Measurements from ENCODE around the gene NR4A1.

Gene NR4A1

DNA sequence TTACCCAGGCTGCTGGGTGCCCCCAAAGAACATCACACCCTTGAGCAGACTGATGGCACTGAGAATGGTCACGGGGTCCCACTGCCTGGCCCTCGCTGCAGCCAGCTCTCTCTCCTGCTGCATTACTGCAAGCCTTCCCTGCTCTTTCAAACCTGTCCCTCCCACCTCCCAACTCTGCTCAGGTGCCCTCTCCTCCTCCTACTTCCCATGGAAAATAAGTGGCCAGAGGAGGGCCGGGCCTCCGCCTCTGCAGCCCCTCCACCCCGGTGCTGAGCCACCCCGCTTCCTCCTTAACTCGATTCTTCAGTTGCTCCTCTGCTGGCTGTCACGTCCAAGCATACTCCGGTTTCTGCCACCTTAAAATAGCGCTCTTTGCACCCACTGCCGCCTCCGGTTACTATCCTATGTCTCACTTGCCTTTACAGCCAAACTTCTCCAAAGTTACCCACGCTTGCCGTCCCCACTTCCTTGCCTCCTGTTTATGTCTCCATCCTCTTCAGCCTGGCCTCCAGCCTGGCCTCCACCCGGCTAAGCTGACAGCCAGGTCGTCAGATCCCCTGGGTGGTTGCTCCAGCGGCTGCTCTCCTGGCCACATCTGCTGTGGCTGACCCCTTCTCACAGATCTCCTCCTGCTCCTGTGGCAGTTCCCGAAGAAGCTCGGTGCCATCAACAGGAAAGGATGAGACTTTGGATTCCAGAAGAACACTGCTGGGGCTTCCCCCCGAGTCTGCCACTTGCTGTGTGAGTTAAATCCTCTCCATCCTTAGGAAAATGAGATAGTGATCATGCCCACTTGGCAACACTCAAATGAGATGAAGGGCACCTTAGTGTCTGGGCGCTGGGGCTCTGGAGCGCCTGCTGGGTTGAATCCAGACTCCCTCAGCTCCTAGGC is 35.9 kb downstream of the NR4A1 start:
- Histone ChIP-seq H3K27ac (ENCODE audit: low read depth, low read length) (no peak overlapping the region), H3F3A (ENCODE audit: insufficient read depth) (no peaks in the 10 kb centered on the region), H3K36me3 (ENCODE audit: low read length) (no peaks in the 10 kb centered on the region), H3K9me3 (ENCODE audit: insufficient read depth, low read length) (no peaks in the 10 kb centered on the region), H3K4me2 (ENCODE audit: low read depth, low read length, poor library complexity, severe bottlenecking) (no peak overlapping the region), H3K4me3 (ENCODE audit: insufficient read depth, low read length, poor library complexity, severe bottlenecking) (no peak overlapping the region), H3K79me2 (ENCODE audit: insufficient read depth, low read length) (no peaks in the 10 kb centered on the region), H3K9me2 (replicated peaks; ENCODE audit: insufficient read depth, low read length) (no peaks in the 10 kb centered on the region), H2AFZ (ENCODE audit: low read depth, low read length, severe bottlenecking) (no peak overlapping the region), H3K9ac (ENCODE audit: low read length) (no peak overlapping the region), H4K20me1 (ENCODE audit: low read depth, low read length) (no peaks in the 10 kb centered on the region), H3K27me3 (ENCODE audit: low read length) (no peaks in the 10 kb centered on the region)
- TF ChIP-seq, protein P1, sequence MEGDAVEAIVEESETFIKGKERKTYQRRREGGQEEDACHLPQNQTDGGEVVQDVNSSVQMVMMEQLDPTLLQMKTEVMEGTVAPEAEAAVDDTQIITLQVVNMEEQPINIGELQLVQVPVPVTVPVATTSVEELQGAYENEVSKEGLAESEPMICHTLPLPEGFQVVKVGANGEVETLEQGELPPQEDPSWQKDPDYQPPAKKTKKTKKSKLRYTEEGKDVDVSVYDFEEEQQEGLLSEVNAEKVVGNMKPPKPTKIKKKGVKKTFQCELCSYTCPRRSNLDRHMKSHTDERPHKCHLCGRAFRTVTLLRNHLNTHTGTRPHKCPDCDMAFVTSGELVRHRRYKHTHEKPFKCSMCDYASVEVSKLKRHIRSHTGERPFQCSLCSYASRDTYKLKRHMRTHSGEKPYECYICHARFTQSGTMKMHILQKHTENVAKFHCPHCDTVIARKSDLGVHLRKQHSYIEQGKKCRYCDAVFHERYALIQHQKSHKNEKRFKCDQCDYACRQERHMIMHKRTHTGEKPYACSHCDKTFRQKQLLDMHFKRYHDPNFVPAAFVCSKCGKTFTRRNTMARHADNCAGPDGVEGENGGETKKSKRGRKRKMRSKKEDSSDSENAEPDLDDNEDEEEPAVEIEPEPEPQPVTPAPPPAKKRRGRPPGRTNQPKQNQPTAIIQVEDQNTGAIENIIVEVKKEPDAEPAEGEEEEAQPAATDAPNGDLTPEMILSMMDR (IDR thresholded peaks at IDR 0.05; ENCODE audit: insufficient read depth, low read length, poor library complexity, severe bottlenecking): no peak
- no peak for TF ChIP-seq EZH2phosphoT487 (conservative IDR thresholded peaks at IDR 0.05; ENCODE audit: low read length)

- Histone ChIP-seq H3F3A (ENCODE audit: insufficient read depth) (no peaks in the 10 kb centered on the region), H2AFZ (ENCODE audit: low read depth, low read length, severe bottlenecking) (no peak overlapping the region), H3K4me2 (ENCODE audit: low read depth, low read length, poor library complexity, severe bottlenecking) (no peak overlapping the region), H3K79me2 (ENCODE audit: insufficient read depth, low read length) (no peaks in the 10 kb centered on the region), H3K9me2 (replicated peaks; ENCODE audit: insufficient read depth, low read length) (no peaks in the 10 kb centered on the region), H3K9ac (ENCODE audit: low read length) (no peak overlapping the region), H3K36me3 (ENCODE audit: low read length) (no peaks in the 10 kb centered on the region), H3K4me3 (ENCODE audit: insufficient read depth, low read length, poor library complexity, severe bottlenecking) (no peak overlapping the region), H4K20me1 (ENCODE audit: low read depth, low read length) (no peaks in the 10 kb centered on the region), H3K9me3 (ENCODE audit: insufficient read depth, low read length) (no peaks in the 10 kb centered on the region), H3K27ac (ENCODE audit: low read depth, low read length) (no peak overlapping the region), H3K27me3 (ENCODE audit: low read length) (no peaks in the 10 kb centered on the region)
- TF ChIP-seq, protein P1 (IDR thresholded peaks at IDR 0.05; ENCODE audit: insufficient read depth, low read length, poor library complexity, severe bottlenecking): no peak
- no peak for TF ChIP-seq EZH2phosphoT487 (conservative IDR thresholded peaks at IDR 0.05; ENCODE audit: low read length)
Measured at GRCh38 chr12:52087961-52088820, 36.9 kb downstream of the NR4A1 start.

- Histone ChIP-seq H3K9ac (ENCODE audit: low read length) (no peak overlapping the region), H3K4me3 (ENCODE audit: insufficient read depth, low read length, poor library complexity, severe bottlenecking) (no peak overlapping the region), H3K27ac (ENCODE audit: low read depth, low read length) (no peak overlapping the region), H3K27me3 (ENCODE audit: low read length) (no peaks in the 10 kb centered on the region), H3K79me2 (ENCODE audit: insufficient read depth, low read length) (no peaks in the 10 kb centered on the region), H3K36me3 (ENCODE audit: low read length) (no peaks in the 10 kb centered on the region), H3K4me2 (ENCODE audit: low read depth, low read length, poor library complexity, severe bottlenecking) (no peak overlapping the region), H3K9me2 (replicated peaks; ENCODE audit: insufficient read depth, low read length) (no peaks in the 10 kb centered on the region), H3F3A (ENCODE audit: insufficient read depth) (no peaks in the 10 kb centered on the region), H2AFZ (ENCODE audit: low read depth, low read length, severe bottlenecking) (no peak overlapping the region), H3K9me3 (ENCODE audit: insufficient read depth, low read length) (no peaks in the 10 kb centered on the region), H4K20me1 (ENCODE audit: low read depth, low read length) (no peaks in the 10 kb centered on the region)
- TF ChIP-seq, protein P1 (IDR thresholded peaks at IDR 0.05; ENCODE audit: insufficient read depth, low read length, poor library complexity, severe bottlenecking): no peak
- no peak for TF ChIP-seq EZH2phosphoT487 (conservative IDR thresholded peaks at IDR 0.05; ENCODE audit: low read length)
Measured at GRCh38 chr12:52089491-52089890, 38.2 kb downstream of the NR4A1 start.
